Lung (tissue), 12 donors: ENCODE data around the gene TGFB1. TPM values are rescaled to one million over a fixed set of nuclear protein-coding genes. Genes with fewer than 3 reads are reported as not detected.

Experiments used
- ATAC-seq: fragments of 200-7000 bp; cut with Tn5 transposase; one replicate; pipeline ENCODE4 v1.9.1; 2020; ENCODE audit warnings: moderate number of reproducible peaks; ENCODE audit not compliant: insufficient read depth, low FRiP score
- DNase-seq, 3 donors: peaks; one replicate each; pipeline ENCODE4 v3.0.0-alpha.2; 2013 to 2017
- H3K27ac ChIP-seq, 2 donors: one replicate each; pipeline ENCODE4 v1.5.1; 2013; ENCODE audit warnings: mild to moderate bottlenecking in 2 of 2, moderate library complexity in 2 of 2, control low read depth in 1 of 2, inconsistent platforms in 1 of 2, low read depth in 1 of 2, low read length in 1 of 2
- H3K27me3 ChIP-seq, 3 donors: one replicate each; pipeline ENCODE4 v1.5.1; 2013; ENCODE audit warnings: low read length in 2 of 3; ENCODE audit not compliant: control insufficient read depth in 3 of 3, insufficient read depth in 3 of 3
- H3K36me3 ChIP-seq, 4 donors: one replicate each; pipeline ENCODE4 v1.5.1; 2013; ENCODE audit warnings: low read length in 4 of 4, mild to moderate bottlenecking in 1 of 4, moderate library complexity in 1 of 4; ENCODE audit not compliant: control insufficient read depth in 4 of 4, insufficient read depth in 4 of 4
- H3K4me1 ChIP-seq, 5 donors: one replicate each; pipeline ENCODE4 v1.5.1; 2013; ENCODE audit warnings: low read length in 5 of 5, mild to moderate bottlenecking in 2 of 5, moderate library complexity in 1 of 5; ENCODE audit not compliant: control insufficient read depth in 5 of 5, insufficient read depth in 5 of 5
- H3K4me3 ChIP-seq: one replicate; pipeline ENCODE4 v1.5.1; 2013; ENCODE audit warnings: mild to moderate bottlenecking, control low read depth, moderate library complexity
- H3K9ac ChIP-seq, 2 donors: one replicate each; pipeline ENCODE4 v1.5.1; 2013; ENCODE audit warnings: low read length in 2 of 2, control low read depth in 1 of 2; ENCODE audit not compliant: insufficient read depth in 1 of 2
- H3K9me3 ChIP-seq, 4 donors: one replicate each; pipeline ENCODE4 v1.5.1; 2013; ENCODE audit warnings: low read length in 3 of 4, mild to moderate bottlenecking in 1 of 4, moderate library complexity in 1 of 4; ENCODE audit not compliant: control insufficient read depth in 4 of 4, insufficient read depth in 3 of 4
- WGBS, 2 donors: extraction: QIAGEN DNeasy Blood & Tissue Kit; methylation state at CpG; one replicate each; pipeline ENCODE4 v1.1.7; 2013; 5-methylcytosine and 5-hydroxymethylcytosine counted together
- polyA plus RNA-seq, 2 donors: library from polyadenylated mRNA; stranded (reverse); fragments of 200-250 nt; gene quantifications; one replicate each; pipeline ENCODE4 v1.2.1, GENCODE V29; 2013
- total RNA-seq, 2 donors: library from RNA; depleted of rRNA in 1 of 2; stranded (reverse); fragments of >200 nt in 1 of 2; gene quantifications; one replicate each; pipeline ENCODE4 v1.2.1, GENCODE V29; 2014 to 2021
- TF ChIP-seq, protein P1 (sequence below): IDR thresholded peaks from 2 replicates; pipeline ENCODE4 v1.5.1; 2012; ENCODE audit warnings: mild to moderate bottlenecking; ENCODE audit errors: control extremely low read depth, extremely low read depth
- donor health status: control.
- donor health status: control.
- donor health status: Bipolar disorder and iron deficiency.
- donor health status: healthy.
- donor health status: DM: yes; HTN: yes; CAD: no.

TGFB1 gene
- total and polyA plus RNA-seq, 4 donors = 18.0 to 88.8 (median 47.6) TPM

DNA sequence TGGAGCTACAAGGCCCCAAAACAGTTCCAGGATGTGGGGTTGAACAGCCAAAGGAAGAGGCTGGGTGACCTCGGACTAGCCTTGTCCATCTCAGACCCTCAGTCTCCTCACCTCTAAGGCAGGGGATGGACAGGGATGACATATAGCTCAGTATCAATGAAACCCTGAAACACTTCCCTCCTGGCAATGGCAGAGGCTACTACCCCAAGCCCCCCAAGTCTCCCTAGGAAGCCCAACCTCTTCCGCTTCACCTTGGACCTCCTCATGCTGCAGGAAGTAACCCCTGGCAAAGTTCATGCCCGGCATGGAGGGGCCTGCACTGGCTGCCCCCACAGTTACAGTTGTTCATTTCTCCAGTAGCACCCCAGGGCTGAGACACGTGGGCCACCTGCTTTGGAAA, 33.2 kb downstream of the TGFB1 start:
- DNase-seq = no peak
- TF ChIP-seq, protein P1, sequence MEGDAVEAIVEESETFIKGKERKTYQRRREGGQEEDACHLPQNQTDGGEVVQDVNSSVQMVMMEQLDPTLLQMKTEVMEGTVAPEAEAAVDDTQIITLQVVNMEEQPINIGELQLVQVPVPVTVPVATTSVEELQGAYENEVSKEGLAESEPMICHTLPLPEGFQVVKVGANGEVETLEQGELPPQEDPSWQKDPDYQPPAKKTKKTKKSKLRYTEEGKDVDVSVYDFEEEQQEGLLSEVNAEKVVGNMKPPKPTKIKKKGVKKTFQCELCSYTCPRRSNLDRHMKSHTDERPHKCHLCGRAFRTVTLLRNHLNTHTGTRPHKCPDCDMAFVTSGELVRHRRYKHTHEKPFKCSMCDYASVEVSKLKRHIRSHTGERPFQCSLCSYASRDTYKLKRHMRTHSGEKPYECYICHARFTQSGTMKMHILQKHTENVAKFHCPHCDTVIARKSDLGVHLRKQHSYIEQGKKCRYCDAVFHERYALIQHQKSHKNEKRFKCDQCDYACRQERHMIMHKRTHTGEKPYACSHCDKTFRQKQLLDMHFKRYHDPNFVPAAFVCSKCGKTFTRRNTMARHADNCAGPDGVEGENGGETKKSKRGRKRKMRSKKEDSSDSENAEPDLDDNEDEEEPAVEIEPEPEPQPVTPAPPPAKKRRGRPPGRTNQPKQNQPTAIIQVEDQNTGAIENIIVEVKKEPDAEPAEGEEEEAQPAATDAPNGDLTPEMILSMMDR = no peak

DNA sequence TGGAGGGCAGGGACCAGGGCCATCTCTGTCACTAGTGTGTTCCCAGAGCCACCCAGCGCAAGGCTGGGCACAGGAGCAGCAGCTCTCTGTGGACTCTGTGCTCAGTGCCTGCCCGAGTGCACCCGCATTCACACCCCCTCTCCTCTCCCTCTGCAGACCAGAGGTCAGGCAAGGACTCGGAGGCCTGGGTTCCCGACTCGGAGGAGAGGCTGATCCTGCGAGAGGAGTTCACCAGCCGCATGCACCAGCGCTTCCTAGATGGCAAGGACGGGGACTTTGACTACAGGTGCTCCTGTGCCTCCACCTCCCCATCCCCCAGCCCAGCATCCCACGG, 33.6 kb downstream of the TGFB1 start:
- H3K27me3 ChIP-seq = no peaks in the 10 kb centered on the region
- no peak overlapping the region for H3K27ac ChIP-seq
- H3K36me3 ChIP-seq = peaks cover 6 to 50% (median 28%) of the 10 kb centered on the region in 4 donors
- 89 to 95% methylated on average over 11 of the region's 11 CpGs for WGBS, 2 donors
- TF ChIP-seq, protein P1 = no peak
- no peak for ATAC-seq
- no peaks in the 10 kb centered on the region for H3K9me3 ChIP-seq
- H3K9ac ChIP-seq = no peak overlapping the region
- H3K4me1 ChIP-seq = peaks cover 0 to 14% (median 4%) of the 10 kb centered on the region in 5 donors
- no peak for DNase-seq
- no peak overlapping the region for H3K4me3 ChIP-seq

More for the DNA sequence above, 33.2 kb downstream of the TGFB1 start:
- H3K27ac ChIP-seq = no peak overlapping the region
- H3K36me3 ChIP-seq = peaks cover 6 to 50% (median 28%) of the 10 kb centered on the region in 4 donors
- no peaks in the 10 kb centered on the region for H3K9me3 ChIP-seq
- H3K4me1 ChIP-seq = peaks cover 0 to 17% (median 7%) of the 10 kb centered on the region in 5 donors
- H3K4me3 ChIP-seq = no peak overlapping the region
- no peak overlapping the region for H3K9ac ChIP-seq
- WGBS, 2 donors = 85 to 87% methylated on average over 4 of the region's 4 CpGs
- no peaks in the 10 kb centered on the region for H3K27me3 ChIP-seq
- no peak for ATAC-seq

DNA sequence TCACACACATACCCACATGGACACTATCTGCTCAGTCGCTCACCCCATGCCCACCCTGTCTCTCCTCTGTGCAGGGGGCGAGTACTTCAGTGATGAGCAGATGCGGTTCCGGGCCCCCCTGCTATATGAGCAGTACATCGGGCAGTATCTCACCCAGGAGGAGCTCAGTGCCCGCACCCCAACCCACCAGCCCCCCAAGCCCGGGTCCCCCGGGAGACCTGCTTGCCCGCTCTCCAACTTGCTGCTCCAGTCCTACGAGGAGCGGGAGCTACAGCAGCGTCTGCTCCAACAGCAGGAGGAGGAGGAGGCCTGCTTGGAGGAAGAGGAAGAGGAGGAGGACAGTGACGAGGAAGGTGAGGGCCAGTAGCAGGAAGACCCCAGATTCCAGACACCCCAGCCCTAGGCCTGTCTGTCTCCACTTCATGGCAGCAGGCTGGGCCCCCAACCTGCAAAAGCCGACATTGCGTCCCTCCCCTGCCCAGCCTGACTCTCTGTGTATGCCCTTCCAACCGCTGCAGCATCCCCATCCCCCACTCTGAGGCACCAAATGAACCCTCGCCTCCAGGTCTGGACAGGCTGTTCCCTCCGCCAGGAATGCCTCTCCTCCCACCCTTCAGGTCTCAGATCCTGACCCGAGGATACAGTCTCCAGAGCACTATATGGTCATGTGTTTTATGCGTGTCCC, 34.1 kb downstream of the TGFB1 start:
- Histone ChIP-seq H3K36me3 (peaks cover 6 to 50% (median 28%) of the 10 kb centered on the region in 4 donors), H3K4me1 (peaks cover 0 to 13% (median 0%) of the 10 kb centered on the region in 5 donors), H3K9ac (no peak overlapping the region), H3K4me3 (no peak overlapping the region), H3K27me3 (no peaks in the 10 kb centered on the region), H3K27ac (no peak overlapping the region), H3K9me3 (no peaks in the 10 kb centered on the region)
- TF ChIP-seq, protein P1 = no peak
- DNase-seq = no peak
- 87 to 88% methylated on average over 20 of the region's 20 CpGs for WGBS, 2 donors
- no peak for ATAC-seq
